HG03196 (cell line): Measurements from ENCODE around the gene DLL4.

Experiments
- ATAC-seq: cut with Tn5 transposase; IDR thresholded peaks from one replicate; pipeline ENCODE4 v1.9.1; 2021; ENCODE audit not compliant: unreplicated experiment

Gene DLL4

DNA sequence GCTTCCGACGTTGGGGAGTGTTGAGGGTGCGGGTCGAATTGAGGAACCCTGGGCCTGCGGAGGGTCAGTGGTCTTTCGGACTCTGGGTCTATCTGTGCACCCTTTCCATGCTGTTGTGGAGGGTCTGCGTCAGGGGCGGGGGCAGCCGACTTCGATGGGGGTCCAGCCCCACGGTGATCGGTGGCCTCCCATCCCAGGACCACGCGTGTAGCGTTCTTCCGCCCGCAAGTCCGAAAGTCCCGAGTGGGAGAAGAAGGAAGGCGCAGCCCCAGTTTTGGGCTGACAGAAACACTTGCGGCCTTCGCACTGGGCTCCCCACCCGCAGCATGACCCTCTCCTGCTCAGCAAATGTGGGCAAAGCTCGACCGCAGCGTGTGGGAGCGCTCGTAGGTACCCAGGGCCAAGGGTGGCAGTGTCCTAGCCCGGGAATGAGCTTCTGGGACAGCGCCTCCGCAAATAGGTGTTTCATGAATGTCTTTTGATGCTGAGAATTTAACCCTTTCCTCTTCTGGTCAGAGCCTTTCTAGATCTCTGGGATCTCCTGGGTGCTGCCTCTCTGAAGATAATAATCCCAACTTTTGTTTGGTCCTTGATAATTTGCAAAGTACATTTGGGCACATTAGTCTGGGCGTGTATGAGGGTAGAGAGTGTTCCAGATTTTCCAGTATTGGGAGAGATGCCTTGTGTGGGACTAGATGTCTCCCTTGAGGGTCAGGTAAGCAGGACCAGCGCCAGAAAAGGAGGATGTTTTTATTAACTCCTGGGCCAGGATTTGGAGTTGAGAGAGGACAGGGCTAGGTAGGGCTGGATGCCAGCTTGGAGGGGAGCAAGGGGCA is 2.3 kb upstream of the DLL4 start:
- no peak for ATAC-seq

- ATAC-seq, result no peak
Observed at GRCh38 chr15:40927495-40927872, 1.7 kb upstream of the DLL4 start.

- no peak for ATAC-seq
Observed at GRCh38 chr15:40927873-40928806, 1.0 kb upstream of the DLL4 start.

GRCh38 chr15:40929660-40930429 is 705 bp downstream of the DLL4 start:
- ATAC-seq, result no peak

DNA sequence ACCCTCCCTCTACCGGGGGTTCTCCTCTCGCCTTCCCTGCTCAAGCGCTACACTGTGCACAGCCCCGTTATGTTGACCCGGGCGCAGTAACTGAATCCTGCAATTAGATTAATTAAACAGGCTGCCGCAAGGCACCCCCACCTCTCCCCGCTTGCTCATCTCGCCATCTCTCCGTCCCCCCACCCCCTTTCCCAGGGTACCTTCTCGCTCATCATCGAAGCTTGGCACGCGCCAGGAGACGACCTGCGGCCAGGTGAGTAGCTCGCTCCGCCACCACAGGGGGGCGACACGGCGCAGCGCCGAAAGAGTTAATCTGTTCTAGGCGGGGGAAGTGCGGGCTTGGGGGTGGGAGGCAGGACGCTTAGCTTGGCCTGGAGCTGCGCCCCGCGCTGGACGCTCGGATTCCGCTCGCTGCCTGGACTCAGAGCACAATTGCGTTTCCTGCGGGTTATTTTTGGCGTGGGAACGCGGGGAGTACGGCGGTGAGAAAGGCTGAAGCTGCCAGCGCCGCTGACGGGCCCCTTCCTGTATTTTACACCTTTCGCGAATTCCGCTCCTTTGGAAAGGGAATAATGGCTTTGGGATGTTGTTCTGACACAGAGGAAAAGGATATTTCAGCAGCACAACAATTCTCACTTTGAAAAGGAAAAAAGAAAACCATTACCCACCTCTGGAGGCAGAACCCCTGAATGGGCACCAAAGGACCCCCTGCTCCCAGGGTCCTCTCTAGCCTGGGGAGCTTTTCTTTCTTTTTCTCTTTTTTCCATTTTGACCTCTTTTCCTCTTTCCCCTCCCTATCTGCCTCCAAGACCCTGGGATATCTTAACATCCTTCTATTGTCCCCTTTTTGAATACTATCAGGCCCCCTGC is 1.5 kb downstream of the DLL4 start:
- no peak for ATAC-seq

DNA sequence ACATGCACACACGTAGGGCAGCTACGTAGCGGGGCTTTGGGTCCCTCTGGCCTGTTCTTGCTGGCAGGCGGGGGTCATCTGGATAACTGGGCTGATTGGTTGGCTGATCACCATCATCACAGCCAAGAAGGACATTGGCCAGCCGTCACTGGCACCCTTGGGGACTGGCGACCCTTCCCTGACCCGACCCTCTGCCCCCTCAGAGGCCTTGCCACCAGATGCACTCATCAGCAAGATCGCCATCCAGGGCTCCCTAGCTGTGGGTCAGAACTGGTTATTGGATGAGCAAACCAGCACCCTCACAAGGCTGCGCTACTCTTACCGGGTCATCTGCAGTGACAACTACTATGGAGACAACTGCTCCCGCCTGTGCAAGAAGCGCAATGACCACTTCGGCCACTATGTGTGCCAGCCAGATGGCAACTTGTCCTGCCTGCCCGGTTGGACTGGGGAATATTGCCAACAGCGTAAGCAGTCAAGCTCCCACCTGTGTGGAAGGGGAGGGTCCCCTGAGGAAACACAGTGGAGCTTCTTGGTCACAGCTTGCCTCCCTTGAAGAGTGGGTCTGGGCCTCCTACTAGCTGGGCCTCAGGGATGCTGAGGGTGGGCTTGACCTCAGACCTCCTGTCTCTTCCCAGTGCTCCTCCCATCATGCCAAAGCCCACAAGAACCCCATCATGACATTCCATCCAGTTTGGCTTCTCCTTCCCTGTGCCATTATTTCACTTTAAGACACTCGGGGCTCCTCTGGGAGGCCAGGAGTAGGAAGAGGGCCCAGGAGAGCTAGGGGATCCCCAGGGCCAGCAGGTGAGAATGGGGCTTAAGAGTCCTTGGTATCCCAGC is 2.4 kb downstream of the DLL4 start:
- no peak for ATAC-seq

DNA sequence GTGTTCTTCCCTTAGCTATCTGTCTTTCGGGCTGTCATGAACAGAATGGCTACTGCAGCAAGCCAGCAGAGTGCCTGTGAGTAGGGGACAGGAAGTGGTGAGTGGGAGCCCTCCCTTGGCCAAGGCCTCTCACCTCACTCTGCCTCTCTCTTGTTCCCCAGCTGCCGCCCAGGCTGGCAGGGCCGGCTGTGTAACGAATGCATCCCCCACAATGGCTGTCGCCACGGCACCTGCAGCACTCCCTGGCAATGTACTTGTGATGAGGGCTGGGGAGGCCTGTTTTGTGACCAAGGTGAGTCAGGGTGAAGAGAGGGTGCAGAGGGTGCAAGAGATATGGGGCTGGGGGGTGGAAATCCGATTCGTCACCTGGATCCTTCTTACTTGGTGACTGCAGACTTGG is 3.0 kb downstream of the DLL4 start:
- ATAC-seq, result no peak

GRCh38 chr15:40932649-40933516 is 3.7 kb downstream of the DLL4 start:
- no peak for ATAC-seq

DNA sequence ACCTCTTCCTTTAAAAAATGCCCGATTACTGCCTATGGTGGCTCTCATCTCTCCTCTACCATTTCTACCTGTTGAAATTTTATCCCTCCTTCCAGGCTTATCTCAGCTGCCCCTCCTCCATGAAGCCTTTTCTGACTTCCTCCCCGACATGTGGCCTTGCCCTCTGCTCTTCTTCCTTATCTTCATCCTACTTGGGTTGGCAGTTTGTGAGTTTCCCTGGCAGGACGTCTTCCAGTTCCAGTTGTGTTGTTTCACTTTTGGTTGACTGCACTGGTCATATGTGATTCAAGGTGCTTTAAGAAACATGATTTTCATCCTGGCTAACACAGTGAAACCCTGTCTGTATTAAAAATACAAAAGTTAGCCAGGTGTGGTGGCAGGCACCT is 4.4 kb downstream of the DLL4 start:
- no peak for ATAC-seq

DNA sequence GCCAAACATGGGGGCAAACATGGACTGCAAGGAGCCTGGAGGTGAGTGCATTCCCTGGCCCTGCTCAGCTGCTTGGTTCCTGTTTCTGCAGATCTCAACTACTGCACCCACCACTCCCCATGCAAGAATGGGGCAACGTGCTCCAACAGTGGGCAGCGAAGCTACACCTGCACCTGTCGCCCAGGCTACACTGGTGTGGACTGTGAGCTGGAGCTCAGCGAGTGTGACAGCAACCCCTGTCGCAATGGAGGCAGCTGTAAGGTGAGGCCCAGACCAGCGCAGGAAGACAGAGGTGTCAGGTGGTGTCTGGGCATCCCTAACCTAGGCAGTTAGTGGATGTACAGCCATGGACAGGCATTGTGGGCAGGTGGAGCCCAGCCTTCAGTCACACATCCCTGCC is 5.3 kb downstream of the DLL4 start:
- no peak for ATAC-seq

DNA sequence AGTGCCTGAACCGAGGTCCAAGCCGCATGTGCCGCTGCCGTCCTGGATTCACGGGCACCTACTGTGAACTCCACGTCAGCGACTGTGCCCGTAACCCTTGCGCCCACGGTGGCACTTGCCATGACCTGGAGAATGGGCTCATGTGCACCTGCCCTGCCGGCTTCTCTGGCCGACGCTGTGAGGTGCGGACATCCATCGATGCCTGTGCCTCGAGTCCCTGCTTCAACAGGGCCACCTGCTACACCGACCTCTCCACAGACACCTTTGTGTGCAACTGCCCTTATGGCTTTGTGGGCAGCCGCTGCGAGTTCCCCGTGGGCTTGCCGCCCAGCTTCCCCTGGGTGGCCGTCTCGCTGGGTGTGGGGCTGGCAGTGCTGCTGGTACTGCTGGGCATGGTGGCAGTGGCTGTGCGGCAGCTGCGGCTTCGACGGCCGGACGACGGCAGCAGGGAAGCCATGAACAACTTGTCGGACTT is 7.1 kb downstream of the DLL4 start:
- ATAC-seq, result no peak

DNA sequence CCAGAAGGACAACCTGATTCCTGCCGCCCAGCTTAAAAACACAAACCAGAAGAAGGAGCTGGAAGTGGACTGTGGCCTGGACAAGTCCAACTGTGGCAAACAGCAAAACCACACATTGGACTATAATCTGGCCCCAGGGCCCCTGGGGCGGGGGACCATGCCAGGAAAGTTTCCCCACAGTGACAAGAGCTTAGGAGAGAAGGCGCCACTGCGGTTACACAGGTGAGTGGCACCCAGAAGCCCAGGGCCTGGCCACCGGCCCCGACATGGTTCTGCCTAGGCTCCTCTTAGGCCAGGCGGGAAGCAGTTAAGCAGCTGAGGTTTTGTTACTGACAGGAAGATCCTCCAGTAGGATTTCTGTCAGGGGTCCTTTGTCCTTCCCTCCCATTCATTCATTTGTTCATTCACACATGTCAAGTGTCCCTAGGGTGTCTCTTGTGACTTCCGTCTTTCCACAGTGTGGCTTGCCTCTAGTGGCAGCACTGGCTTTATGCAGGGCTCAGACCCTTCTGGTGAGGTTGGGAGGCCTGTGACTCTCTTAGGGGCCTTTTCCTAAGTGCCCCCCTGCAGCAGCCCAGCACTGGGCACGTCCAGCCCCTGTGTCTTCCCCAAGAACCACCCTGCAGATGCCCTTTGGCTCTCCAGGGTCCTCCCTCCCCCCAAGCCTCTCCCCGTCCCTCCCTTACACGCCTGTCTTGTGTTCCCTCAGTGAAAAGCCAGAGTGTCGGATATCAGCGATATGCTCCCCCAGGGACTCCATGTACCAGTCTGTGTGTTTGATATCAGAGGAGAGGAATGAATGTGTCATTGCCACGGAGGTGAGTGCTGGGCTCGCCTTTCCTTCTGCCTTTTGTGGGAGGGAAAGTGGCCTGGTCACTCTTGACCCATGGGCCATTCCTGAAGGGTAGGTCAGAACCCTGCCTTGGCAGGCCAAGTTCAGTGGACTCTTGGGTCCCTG is 7.8 kb downstream of the DLL4 start:
- ATAC-seq, result no peak

DNA sequence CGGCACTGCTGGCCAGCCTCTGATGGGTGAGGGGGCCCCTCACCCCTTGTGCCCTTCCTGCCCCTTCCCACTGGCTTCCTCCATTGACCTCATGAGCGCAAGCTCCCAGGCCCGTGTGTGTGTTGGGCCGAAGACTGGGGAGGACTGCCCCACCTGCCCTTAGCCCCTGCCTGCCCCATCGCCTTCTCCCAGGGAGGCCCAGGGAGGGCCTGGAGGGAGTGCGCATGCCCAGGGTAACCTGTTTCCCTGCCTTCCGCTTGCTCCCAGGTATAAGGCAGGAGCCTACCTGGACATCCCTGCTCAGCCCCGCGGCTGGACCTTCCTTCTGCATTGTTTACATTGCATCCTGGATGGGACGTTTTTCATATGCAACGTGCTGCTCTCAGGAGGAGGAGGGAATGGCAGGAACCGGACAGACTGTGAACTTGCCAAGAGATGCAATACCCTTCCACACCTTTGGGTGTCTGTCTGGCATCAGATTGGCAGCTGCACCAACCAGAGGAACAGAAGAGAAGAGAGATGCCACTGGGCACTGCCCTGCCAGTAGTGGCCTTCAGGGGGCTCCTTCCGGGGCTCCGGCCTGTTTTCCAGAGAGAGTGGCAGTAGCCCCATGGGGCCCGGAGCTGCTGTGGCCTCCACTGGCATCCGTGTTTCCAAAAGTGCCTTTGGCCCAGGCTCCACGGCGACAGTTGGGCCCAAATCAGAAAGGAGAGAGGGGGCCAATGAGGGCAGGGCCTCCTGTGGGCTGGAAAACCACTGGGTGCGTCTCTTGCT is 8.8 kb downstream of the DLL4 start:
- ATAC-seq, result no peak

DNA sequence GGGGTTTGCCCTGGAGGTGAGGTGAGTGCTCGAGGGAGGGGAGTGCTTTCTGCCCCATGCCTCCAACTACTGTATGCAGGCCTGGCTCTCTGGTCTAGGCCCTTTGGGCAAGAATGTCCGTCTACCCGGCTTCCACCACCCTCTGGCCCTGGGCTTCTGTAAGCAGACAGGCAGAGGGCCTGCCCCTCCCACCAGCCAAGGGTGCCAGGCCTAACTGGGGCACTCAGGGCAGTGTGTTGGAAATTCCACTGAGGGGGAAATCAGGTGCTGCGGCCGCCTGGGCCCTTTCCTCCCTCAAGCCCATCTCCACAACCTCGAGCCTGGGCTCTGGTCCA is 9.4 kb downstream of the DLL4 start:
- no peak for ATAC-seq

DNA sequence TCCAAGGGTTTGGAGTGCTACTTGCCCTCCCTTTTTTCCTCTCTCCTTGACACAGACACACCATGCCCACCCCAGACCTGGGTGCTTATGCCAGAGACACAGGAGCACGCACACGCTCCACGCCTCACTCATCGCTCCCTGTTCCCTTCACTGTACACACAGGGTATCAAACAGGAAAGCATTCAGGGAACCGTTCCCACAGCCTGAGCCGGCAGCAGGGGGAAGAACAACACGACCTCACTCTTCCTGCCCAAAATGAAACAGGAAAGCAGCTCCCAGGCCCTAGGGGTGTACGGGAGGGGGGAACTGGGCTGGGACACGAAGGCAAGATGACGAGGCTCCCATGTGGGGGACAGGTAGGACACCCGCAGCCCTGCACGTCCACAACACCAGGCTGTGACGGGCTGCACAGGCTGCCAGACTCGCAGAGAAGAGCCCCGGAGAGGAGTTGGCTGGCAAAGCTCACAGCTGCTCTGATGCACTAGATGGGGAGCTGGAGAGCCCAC is 11.2 kb downstream of the DLL4 start:
- no peak for ATAC-seq

GRCh38 chr15:40941068-40941527 is 12.0 kb downstream of the DLL4 start:
- ATAC-seq, result no peak
